Right ventricle myocardium superior (tissue), 1 donor: Measurements from ENCODE around the gene PHACTR3. TPM values are rescaled to one million over a fixed set of nuclear protein-coding genes. Genes with fewer than 3 reads are reported as not detected.

ENCODE experiments used
- ATAC-seq: fragments of 200-7000 bp; cut with Tn5 transposase; one replicate; pipeline ENCODE4 v1.9.1; 2020; ENCODE audit warnings: mild to moderate bottlenecking; ENCODE audit not compliant: poor library complexity
- DNase-seq: peaks from one replicate; pipeline ENCODE4 v3.0.0-alpha.2; 2020
- intact Hi-C: fragments of 100-400 bp; cut with DNase I; formaldehyde crosslinking; loops from one replicate; pipeline ENCODE4 v1.11.2; 2022
- total RNA-seq: library from RNA; stranded (reverse); fragmentation: NEBNext Ultra II Directional; extraction: Animal tissue kit (Norgen Biotek cat#: 25700); gene quantifications from one replicate; pipeline ENCODE4 v1.2.1, GENCODE V29; 2021
- donor health status: DM: no; HTN: yes; CAD: no; lungs with severe emphysema.

Gene PHACTR3
- total RNA-seq, 1 donor from 2014 or later: 10.0 TPM

GRCh38 chr20:59821201-59821600, 216.9 kb downstream of the PHACTR3 start:
- DNase-seq (peak; percentile 12), ATAC-seq (no peak)
- intact Hi-C loops: no loop called here

- intact Hi-C loops: no loop called here
- DNase-seq (no peak), ATAC-seq (no peak)
Measured at GRCh38 chr20:59821788-59822187, 217.4 kb downstream of the PHACTR3 start.

- intact Hi-C loops: no loop called here
- no peak for ATAC-seq
- DNase-seq: peak; percentile 35
Measured at GRCh38 chr20:59822291-59823029, 218.1 kb downstream of the PHACTR3 start.

- ATAC-seq (no peak), DNase-seq (peak; percentile 10)
- intact Hi-C loops: no loop called here
Measured at GRCh38 chr20:59823030-59823423, 218.7 kb downstream of the PHACTR3 start.

GRCh38 chr20:59823491-59824259, 219.3 kb downstream of the PHACTR3 start:
- DNase-seq: no peak
- intact Hi-C loops: no loop called here
- ATAC-seq: no peak

- ATAC-seq: no peak
- intact Hi-C loops: no loop called here
- DNase-seq: peak; percentile 24
Measured at GRCh38 chr20:59824711-59825562, 220.6 kb downstream of the PHACTR3 start.

GRCh38 chr20:59825563-59825920, 221.2 kb downstream of the PHACTR3 start:
- ATAC-seq: no peak
- intact Hi-C loops: no loop called here
- DNase-seq: peak; percentile 10

- intact Hi-C loops: no loop called here
- DNase-seq: peak; percentile 44
- ATAC-seq: peak; percentile 75
Measured at GRCh38 chr20:59825944-59826759, 221.8 kb downstream of the PHACTR3 start.

- DNase-seq: peak; percentile 35
- intact Hi-C loops: no loop called here
Measured at GRCh38 chr20:59827138-59828056, 223.1 kb downstream of the PHACTR3 start.

GRCh38 chr20:59828125-59829053, 224.0 kb downstream of the PHACTR3 start:
- intact Hi-C loops: no loop called here
- no peak for ATAC-seq
- peak; percentile 26 for DNase-seq

More at GRCh38 chr20:59827138-59828056, 223.1 kb downstream of the PHACTR3 start:
- ATAC-seq: no peak

- DNase-seq (peak; percentile 40), ATAC-seq (no peak)
- intact Hi-C loops: no loop called here
Measured at GRCh38 chr20:59829054-59829785, 224.9 kb downstream of the PHACTR3 start.

- no peak for DNase-seq
- no peak for ATAC-seq
- intact Hi-C loops: no loop called here
Measured at GRCh38 chr20:59829786-59830664, 225.7 kb downstream of the PHACTR3 start.

- ATAC-seq (peak; percentile 67), DNase-seq (peak; percentile 69)
- intact Hi-C loops: no loop called here
Measured at GRCh38 chr20:59830665-59831023, 226.3 kb downstream of the PHACTR3 start.

GRCh38 chr20:59831024-59831915, 226.9 kb downstream of the PHACTR3 start:
- intact Hi-C loops: no loop called here
- ATAC-seq (no peak), DNase-seq (peak; percentile 39)
